Measurements from ENCODE around the gene MAP4K4. TPM values are rescaled to one million over a fixed set of nuclear protein-coding genes. Genes with fewer than 3 reads are reported as not detected.

Gene MAP4K4
- total and polyA plus RNA-seq, 8 donors: 9.7 to 38.7 (median 15.3) TPM

- DNase-seq: no peak
- Histone ChIP-seq H3K27ac (no peak overlapping the region), H3K36me3 (no peaks in the 10 kb centered on the region), H3K9me3 (no peaks in the 10 kb centered on the region), H3K4me3 (no peak overlapping the region), H3K27me3 (no peaks in the 10 kb centered on the region), H3K4me1 (peaks cover 0 to 8% (median 3%) of the 10 kb centered on the region in 3 donors)
- WGBS, 2 donors: 56 to 57% methylated on average over 4 of the region's 4 CpGs
- intact Hi-C loops (cut with DNase I): no loop called here
- FAIRE-seq: no peak
- no peak for TF ChIP-seq CTCF (IDR thresholded peaks at IDR 0.05)
- peak in 3 of 4 donors; percentile 49 to 61 (median 53) for ATAC-seq
Observed at GRCh38 chr2:101788995-101789970, 91.8 kb downstream of the MAP4K4 start.

- FAIRE-seq (no peak), ATAC-seq (no peak), DNase-seq (no peak)
- H3K36me3 ChIP-seq: no peaks in the 10 kb centered on the region
- H3K9me3 ChIP-seq: no peaks in the 10 kb centered on the region
- no peak for TF ChIP-seq CTCF (IDR thresholded peaks at IDR 0.05)
- peaks cover 0 to 8% (median 3%) of the 10 kb centered on the region in 3 donors for H3K4me1 ChIP-seq
- intact Hi-C loops (cut with DNase I): no loop called here
- no peak overlapping the region for H3K27ac ChIP-seq
- H3K27me3 ChIP-seq: no peaks in the 10 kb centered on the region
- WGBS, 2 donors: 79 to 87% methylated on average over 5 of the region's 5 CpGs
- H3K4me3 ChIP-seq: no peak overlapping the region
Observed at GRCh38 chr2:101790416-101790815, 92.9 kb downstream of the MAP4K4 start.

DNA sequence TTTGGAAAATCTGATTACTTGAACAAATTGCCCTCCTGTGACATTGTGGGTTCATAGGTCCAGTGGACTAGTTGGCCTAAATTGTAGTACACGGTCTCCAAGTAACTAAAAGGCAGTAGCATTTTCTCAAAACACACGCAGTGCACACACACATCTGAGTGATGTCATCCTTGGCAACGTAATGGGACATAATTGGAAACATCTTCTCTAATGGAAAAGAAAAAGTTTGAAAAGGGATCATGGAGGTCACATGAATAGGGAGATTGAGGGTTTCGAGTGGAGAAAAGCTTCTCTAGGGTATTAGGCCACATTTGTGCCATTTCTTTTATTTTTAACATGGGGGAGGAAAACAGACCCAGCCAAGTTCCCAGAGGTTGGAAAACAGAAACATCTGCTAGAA lies 93.3 kb downstream of the MAP4K4 start:
- no peak for TF ChIP-seq CTCF (IDR thresholded peaks at IDR 0.05)
- WGBS, 2 donors: 84 to 91% methylated on average over 4 of the region's 4 CpGs
- Histone ChIP-seq H3K27me3 (no peaks in the 10 kb centered on the region), H3K36me3 (no peaks in the 10 kb centered on the region), H3K27ac (no peak overlapping the region), H3K4me1 (peaks cover 0 to 8% (median 3%) of the 10 kb centered on the region in 3 donors), H3K9me3 (no peaks in the 10 kb centered on the region), H3K4me3 (no peak overlapping the region)
- no peak for DNase-seq
- FAIRE-seq: no peak
- peak in 3 of 4 donors; percentile 9 to 33 (median 27) for ATAC-seq
- intact Hi-C loops (cut with DNase I): no loop called here

- ATAC-seq: no peak
- intact Hi-C loops (cut with DNase I): no loop called here
- H3K27me3 ChIP-seq: no peaks in the 10 kb centered on the region
- H3K4me1 ChIP-seq: peaks cover 0 to 8% (median 3%) of the 10 kb centered on the region in 3 donors
- H3K36me3 ChIP-seq: no peaks in the 10 kb centered on the region
- WGBS, 2 donors: 91 to 93% methylated on average over 5 of the region's 5 CpGs
- no peaks in the 10 kb centered on the region for H3K9me3 ChIP-seq
- TF ChIP-seq CTCF (IDR thresholded peaks at IDR 0.05): no peak
- no peak for DNase-seq
- H3K27ac ChIP-seq: no peak overlapping the region
- no peak overlapping the region for H3K4me3 ChIP-seq
- no peak for FAIRE-seq
Observed at GRCh38 chr2:101792208-101792607, 94.7 kb downstream of the MAP4K4 start.

All from pancreas (tissue), 10 donors.